PFSK-1 (cell line): ENCODE measurements around the gene ARAP3.

ENCODE experiments used
- FOXP2 ChIP-seq: optimal IDR thresholded peaks from 2 replicates; pipeline ENCODE3; 2011; ENCODE audit warnings: borderline replicate concordance, control low read depth, inconsistent platforms; ENCODE audit not compliant: insufficient read depth; ENCODE audit errors: extremely low read length, extremely low read depth
- POLR2AphosphoS5 ChIP-seq: IDR thresholded peaks from 2 replicates; pipeline ENCODE4 v1.6.1; 2012; ENCODE audit warnings: low read depth, mild to moderate bottlenecking, control low read depth, low read length, moderate library complexity
- SIN3A ChIP-seq: IDR thresholded peaks from 2 replicates; pipeline ENCODE4 v1.6.1; 2012; ENCODE audit warnings: mild to moderate bottlenecking, low read length, moderate library complexity, borderline replicate concordance; ENCODE audit not compliant: insufficient read depth
- TAF1 ChIP-seq: IDR thresholded peaks from 2 replicates; pipeline ENCODE4 v1.6.1; 2012; ENCODE audit warnings: low read length, control low read depth, borderline replicate concordance; ENCODE audit not compliant: insufficient read depth
- TF ChIP-seq, protein P1 (sequence below), 2 experiments: IDR thresholded peaks; 2 replicates each; pipeline versions ENCODE4 v1.6.1 to v1.8.0; 2011 to 2012; ENCODE audit warnings: low read depth in 2 of 2, low read length in 2 of 2, control low read depth in 1 of 2, inconsistent platforms in 1 of 2, mild to moderate bottlenecking in 1 of 2, moderate library complexity in 1 of 2; ENCODE audit not compliant: insufficient read depth in 1 of 2

The ARAP3 gene

DNA sequence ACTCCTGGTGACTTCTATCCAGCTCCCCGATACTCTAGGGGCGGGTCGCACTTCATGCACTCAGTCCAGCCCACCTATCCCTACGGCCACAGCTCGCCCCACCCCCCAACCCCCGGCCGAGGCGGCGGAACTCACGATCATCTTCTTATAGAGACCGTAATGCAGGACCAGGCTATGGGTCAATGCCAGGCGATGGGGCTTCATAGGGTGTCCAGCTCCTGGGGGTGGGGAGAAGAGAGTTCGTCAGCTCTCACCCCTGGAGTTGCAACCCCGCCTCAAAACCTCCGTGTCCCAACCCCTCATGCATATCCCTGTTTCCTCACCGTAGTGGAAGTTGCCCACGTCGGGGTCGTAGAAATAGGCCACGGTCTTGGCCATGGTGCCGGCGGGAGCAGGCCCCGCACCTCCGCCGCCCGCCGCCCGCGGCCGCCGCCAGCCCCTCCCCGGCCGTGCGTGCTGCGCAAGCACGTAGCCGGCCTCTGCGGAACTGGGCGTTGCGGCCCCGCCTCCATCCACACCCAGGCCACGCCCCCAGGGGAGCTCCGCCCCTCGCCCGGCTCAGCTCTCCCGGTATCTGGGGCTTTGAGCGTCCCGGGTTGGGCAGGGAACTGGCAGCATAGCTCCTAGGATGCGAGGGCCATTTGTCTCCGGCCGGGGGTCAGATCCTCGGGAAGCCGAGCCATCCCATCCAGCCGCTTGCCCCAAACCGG lies 45.5 kb downstream of the ARAP3 start, which contains the start of the genes HDAC3 and RELL2:
Gene HDAC3 (minus strand): TSS at position 437 of the 710 bp plus-strand sequence. CDS start 59 bp downstream, at position 378.
Gene RELL2 (plus strand): TSS at position 585 of the 710 bp plus-strand sequence. CDS start 1,229 bp downstream, outside the sequence.
- TF ChIP-seq TAF1, result no peak
- TF ChIP-seq SIN3A, result no peak; the same call in 1 of the 2 replicates
- peak; percentile 80 for TF ChIP-seq POLR2AphosphoS5
- TF ChIP-seq, protein P1, sequence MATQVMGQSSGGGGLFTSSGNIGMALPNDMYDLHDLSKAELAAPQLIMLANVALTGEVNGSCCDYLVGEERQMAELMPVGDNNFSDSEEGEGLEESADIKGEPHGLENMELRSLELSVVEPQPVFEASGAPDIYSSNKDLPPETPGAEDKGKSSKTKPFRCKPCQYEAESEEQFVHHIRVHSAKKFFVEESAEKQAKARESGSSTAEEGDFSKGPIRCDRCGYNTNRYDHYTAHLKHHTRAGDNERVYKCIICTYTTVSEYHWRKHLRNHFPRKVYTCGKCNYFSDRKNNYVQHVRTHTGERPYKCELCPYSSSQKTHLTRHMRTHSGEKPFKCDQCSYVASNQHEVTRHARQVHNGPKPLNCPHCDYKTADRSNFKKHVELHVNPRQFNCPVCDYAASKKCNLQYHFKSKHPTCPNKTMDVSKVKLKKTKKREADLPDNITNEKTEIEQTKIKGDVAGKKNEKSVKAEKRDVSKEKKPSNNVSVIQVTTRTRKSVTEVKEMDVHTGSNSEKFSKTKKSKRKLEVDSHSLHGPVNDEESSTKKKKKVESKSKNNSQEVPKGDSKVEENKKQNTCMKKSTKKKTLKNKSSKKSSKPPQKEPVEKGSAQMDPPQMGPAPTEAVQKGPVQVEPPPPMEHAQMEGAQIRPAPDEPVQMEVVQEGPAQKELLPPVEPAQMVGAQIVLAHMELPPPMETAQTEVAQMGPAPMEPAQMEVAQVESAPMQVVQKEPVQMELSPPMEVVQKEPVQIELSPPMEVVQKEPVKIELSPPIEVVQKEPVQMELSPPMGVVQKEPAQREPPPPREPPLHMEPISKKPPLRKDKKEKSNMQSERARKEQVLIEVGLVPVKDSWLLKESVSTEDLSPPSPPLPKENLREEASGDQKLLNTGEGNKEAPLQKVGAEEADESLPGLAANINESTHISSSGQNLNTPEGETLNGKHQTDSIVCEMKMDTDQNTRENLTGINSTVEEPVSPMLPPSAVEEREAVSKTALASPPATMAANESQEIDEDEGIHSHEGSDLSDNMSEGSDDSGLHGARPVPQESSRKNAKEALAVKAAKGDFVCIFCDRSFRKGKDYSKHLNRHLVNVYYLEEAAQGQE (IDR thresholded peaks at IDR 0.05; ENCODE audit: insufficient read depth in 1 of 2, low read depth in 2 of 2, low read length in 2 of 2), result peak; percentile 19 to 50; a peak in 2 of 4 replicates
- TF ChIP-seq FOXP2, result peak; percentile 84

- TF ChIP-seq SIN3A, result no peak
- no peak for TF ChIP-seq FOXP2
- TF ChIP-seq TAF1, result no peak
- no peak for TF ChIP-seq POLR2AphosphoS5
- TF ChIP-seq, protein P1 (IDR thresholded peaks at IDR 0.05; ENCODE audit: insufficient read depth in 1 of 2, low read depth in 2 of 2, low read length in 2 of 2), result no peak
These were observed 46.0 kb downstream of the ARAP3 start for GRCh38 chr5:141636106-141636412.

- no peak for TF ChIP-seq TAF1
These were observed 46.4 kb downstream of the ARAP3 start for GRCh38 chr5:141635646-141636045.

- TF ChIP-seq POLR2AphosphoS5, result no peak
- TF ChIP-seq FOXP2, result no peak
- no peak for TF ChIP-seq SIN3A
- TF ChIP-seq TAF1, result no peak
- TF ChIP-seq, protein P1 (IDR thresholded peaks at IDR 0.05; ENCODE audit: insufficient read depth in 1 of 2, low read depth in 2 of 2, low read length in 2 of 2), result no peak
These were observed 47.3 kb downstream of the ARAP3 start for GRCh38 chr5:141634720-141635119.

- TF ChIP-seq POLR2AphosphoS5 (no peak), SIN3A (no peak), TAF1 (no peak), FOXP2 (no peak)
- TF ChIP-seq, protein P1 (IDR thresholded peaks at IDR 0.05; ENCODE audit: insufficient read depth in 1 of 2, low read depth in 2 of 2, low read length in 2 of 2), result no peak
These were observed 48.0 kb downstream of the ARAP3 start for GRCh38 chr5:141633871-141634561.
